ENCODE data around the gene SOX6. TPM values are rescaled to one million over a fixed set of nuclear protein-coding genes. Genes with fewer than 3 reads are reported as not detected.

Gene SOX6
- total and polyA plus RNA-seq, 12 donors = 0.71 to 13.9 (median 6.7) TPM

GRCh38 chr11:16289541-16289940 is 66.8 kb downstream of the SOX6 start:
- no peaks in the 10 kb centered on the region for H3K4me1 ChIP-seq (replicated peaks in 1 of 2)
- no peaks in the 10 kb centered on the region for H3K27me3 ChIP-seq
- no peaks in the 10 kb centered on the region for H3K36me3 ChIP-seq (replicated peaks in 1 of 2)
- no peak overlapping the region for H3K4me3 ChIP-seq
- no peak for DNase-seq
- H3K9me3 ChIP-seq (replicated peaks in 1 of 3) = no peaks in the 10 kb centered on the region
- WGBS, 4 donors = 88 to 93% (median 89%) methylated on average over 3 of the region's 3 CpGs
- H3K27ac ChIP-seq = no peak overlapping the region
- TF ChIP-seq POLR2A (IDR thresholded peaks at IDR 0.05) = no peak
- TF ChIP-seq, protein P1, sequence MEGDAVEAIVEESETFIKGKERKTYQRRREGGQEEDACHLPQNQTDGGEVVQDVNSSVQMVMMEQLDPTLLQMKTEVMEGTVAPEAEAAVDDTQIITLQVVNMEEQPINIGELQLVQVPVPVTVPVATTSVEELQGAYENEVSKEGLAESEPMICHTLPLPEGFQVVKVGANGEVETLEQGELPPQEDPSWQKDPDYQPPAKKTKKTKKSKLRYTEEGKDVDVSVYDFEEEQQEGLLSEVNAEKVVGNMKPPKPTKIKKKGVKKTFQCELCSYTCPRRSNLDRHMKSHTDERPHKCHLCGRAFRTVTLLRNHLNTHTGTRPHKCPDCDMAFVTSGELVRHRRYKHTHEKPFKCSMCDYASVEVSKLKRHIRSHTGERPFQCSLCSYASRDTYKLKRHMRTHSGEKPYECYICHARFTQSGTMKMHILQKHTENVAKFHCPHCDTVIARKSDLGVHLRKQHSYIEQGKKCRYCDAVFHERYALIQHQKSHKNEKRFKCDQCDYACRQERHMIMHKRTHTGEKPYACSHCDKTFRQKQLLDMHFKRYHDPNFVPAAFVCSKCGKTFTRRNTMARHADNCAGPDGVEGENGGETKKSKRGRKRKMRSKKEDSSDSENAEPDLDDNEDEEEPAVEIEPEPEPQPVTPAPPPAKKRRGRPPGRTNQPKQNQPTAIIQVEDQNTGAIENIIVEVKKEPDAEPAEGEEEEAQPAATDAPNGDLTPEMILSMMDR (IDR thresholded peaks at IDR 0.05) = no peak
- intact Hi-C loops (cut with DNase I) = no loop called here

GRCh38 chr11:16287630-16288280 is 68.6 kb downstream of the SOX6 start:
- no peak overlapping the region for H3K4me3 ChIP-seq
- TF ChIP-seq, protein P1 (IDR thresholded peaks at IDR 0.05) = no peak
- TF ChIP-seq POLR2A (IDR thresholded peaks at IDR 0.05) = no peak
- H3K36me3 ChIP-seq (replicated peaks in 1 of 2) = no peaks in the 10 kb centered on the region
- 84 to 95% (median 91%) methylated on average over 3 of the region's 3 CpGs for WGBS, 4 donors
- no peaks in the 10 kb centered on the region for H3K9me3 ChIP-seq (replicated peaks in 1 of 3)
- H3K27ac ChIP-seq = no peak overlapping the region
- no peaks in the 10 kb centered on the region for H3K4me1 ChIP-seq (replicated peaks in 1 of 2)
- intact Hi-C loops (cut with DNase I) = no loop called here
- no peaks in the 10 kb centered on the region for H3K27me3 ChIP-seq
- DNase-seq = no peak

- H3K27ac ChIP-seq = no peak overlapping the region
- WGBS, 4 donors = 42 to 61% (median 45%) methylated on average over 3 of the region's 3 CpGs
Observed at GRCh38 chr11:16286095-16286494, 70.3 kb downstream of the SOX6 start.

DNA sequence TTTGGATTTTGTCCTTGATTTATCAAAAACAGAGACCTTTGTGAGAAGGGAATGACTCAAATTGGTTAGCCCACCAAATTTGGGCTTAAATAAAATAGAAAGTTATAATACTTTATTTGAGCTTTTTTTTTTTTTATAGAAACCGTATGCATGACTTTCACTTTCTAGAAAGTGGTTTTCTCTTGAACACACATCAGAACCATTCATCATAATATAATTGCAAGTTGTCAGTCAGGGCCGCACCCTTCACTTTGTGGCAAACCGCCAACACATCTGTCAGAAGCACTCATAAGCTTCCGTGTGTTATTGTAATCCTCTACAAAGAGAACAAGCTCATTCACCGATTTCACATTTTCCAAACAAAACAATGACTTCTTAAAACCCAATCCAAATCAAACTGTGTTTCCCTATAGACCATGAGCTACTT is 76.1 kb downstream of the SOX6 start:
- TF ChIP-seq, protein P1 (IDR thresholded peaks at IDR 0.05) = no peak
- TF ChIP-seq POLR2A (IDR thresholded peaks at IDR 0.05) = no peak
- Histone ChIP-seq H3K4me1 (replicated peaks in 1 of 2) (no peaks in the 10 kb centered on the region), H3K36me3 (replicated peaks in 1 of 2) (no peaks in the 10 kb centered on the region), H3K27ac (no peak overlapping the region), H3K4me3 (no peak overlapping the region), H3K9me3 (replicated peaks in 1 of 3) (peaks cover 0 to 5% (median 0%) of the 10 kb centered on the region in 3 donors), H3K27me3 (no peaks in the 10 kb centered on the region)
- DNase-seq = no peak
- 55 to 62% (median 57%) methylated on average over 5 of the region's 5 CpGs for WGBS, 4 donors
- intact Hi-C loops (cut with DNase I) = no loop called here

More at GRCh38 chr11:16286095-16286494, 70.3 kb downstream of the SOX6 start:
- H3K27me3 ChIP-seq = no peaks in the 10 kb centered on the region
- H3K4me1 ChIP-seq (replicated peaks in 1 of 2) = no peaks in the 10 kb centered on the region
- intact Hi-C loops (cut with DNase I) = no loop called here
- TF ChIP-seq, protein P1 (IDR thresholded peaks at IDR 0.05) = no peak
- no peak for TF ChIP-seq POLR2A (IDR thresholded peaks at IDR 0.05)
- DNase-seq = no peak
- no peaks in the 10 kb centered on the region for H3K9me3 ChIP-seq (replicated peaks in 1 of 3)
- H3K36me3 ChIP-seq (replicated peaks in 1 of 2) = no peaks in the 10 kb centered on the region
- no peak overlapping the region for H3K4me3 ChIP-seq
